Mammary epithelial cell (primary cell): ENCODE data around the gene TCF12.

Source experiments
- EZH2 ChIP-seq: IDR thresholded peaks from 2 replicates; pipeline ENCODE4 v1.6.1; 2012; ENCODE audit warnings: low read length, inconsistent platforms, borderline replicate concordance
- TF ChIP-seq, protein P1 (sequence below), 2 donors: IDR thresholded peaks in 1 of 2; conservative IDR thresholded peaks in 1 of 2; 2 replicates each; pipeline ENCODE4 v1.5.1; 2011 to 2012; ENCODE audit warnings: inconsistent platforms in 2 of 2, low read length in 2 of 2, mild to moderate bottlenecking in 2 of 2, control low read depth in 1 of 2, low read depth in 1 of 2; ENCODE audit not compliant: insufficient read depth in 1 of 2; ENCODE audit errors: extremely low read depth in 1 of 2

DNA sequence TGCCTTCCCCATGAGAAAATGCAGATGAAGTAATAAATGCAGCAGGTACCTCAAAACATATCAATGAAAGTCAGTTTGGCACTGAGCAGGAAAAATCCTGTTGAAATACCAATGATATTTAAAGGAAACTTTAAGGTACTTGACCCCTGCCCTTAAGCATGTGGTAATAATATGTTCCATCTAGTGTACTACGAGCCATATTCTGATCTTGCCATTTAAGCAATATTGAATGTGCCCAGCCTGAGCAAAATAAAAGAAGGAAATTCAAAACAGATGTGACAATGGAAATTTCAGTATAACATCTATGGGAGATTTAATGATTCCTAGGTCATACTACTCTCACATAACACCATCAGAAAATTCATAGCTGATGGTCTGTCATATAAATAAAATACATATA is 266.1 kb downstream of the TCF12 start:
- TF ChIP-seq EZH2 = no peak
- TF ChIP-seq, protein P1, sequence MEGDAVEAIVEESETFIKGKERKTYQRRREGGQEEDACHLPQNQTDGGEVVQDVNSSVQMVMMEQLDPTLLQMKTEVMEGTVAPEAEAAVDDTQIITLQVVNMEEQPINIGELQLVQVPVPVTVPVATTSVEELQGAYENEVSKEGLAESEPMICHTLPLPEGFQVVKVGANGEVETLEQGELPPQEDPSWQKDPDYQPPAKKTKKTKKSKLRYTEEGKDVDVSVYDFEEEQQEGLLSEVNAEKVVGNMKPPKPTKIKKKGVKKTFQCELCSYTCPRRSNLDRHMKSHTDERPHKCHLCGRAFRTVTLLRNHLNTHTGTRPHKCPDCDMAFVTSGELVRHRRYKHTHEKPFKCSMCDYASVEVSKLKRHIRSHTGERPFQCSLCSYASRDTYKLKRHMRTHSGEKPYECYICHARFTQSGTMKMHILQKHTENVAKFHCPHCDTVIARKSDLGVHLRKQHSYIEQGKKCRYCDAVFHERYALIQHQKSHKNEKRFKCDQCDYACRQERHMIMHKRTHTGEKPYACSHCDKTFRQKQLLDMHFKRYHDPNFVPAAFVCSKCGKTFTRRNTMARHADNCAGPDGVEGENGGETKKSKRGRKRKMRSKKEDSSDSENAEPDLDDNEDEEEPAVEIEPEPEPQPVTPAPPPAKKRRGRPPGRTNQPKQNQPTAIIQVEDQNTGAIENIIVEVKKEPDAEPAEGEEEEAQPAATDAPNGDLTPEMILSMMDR (conservative IDR thresholded peaks at IDR 0.05 in 1 of 2, IDR thresholded peaks at IDR 0.05 in 1 of 2; ENCODE audit: extremely low read depth in 1 of 2, insufficient read depth in 1 of 2, low read depth in 1 of 2, low read length in 2 of 2) = no peak
